ENCODE data around the gene VPS25. TPM values are rescaled to one million over a fixed set of nuclear protein-coding genes. Genes with fewer than 3 reads are reported as not detected.

The VPS25 gene
- total and polyA plus RNA-seq, 11 donors = 32.7 to 88.4 (median 37.9) TPM

DNA sequence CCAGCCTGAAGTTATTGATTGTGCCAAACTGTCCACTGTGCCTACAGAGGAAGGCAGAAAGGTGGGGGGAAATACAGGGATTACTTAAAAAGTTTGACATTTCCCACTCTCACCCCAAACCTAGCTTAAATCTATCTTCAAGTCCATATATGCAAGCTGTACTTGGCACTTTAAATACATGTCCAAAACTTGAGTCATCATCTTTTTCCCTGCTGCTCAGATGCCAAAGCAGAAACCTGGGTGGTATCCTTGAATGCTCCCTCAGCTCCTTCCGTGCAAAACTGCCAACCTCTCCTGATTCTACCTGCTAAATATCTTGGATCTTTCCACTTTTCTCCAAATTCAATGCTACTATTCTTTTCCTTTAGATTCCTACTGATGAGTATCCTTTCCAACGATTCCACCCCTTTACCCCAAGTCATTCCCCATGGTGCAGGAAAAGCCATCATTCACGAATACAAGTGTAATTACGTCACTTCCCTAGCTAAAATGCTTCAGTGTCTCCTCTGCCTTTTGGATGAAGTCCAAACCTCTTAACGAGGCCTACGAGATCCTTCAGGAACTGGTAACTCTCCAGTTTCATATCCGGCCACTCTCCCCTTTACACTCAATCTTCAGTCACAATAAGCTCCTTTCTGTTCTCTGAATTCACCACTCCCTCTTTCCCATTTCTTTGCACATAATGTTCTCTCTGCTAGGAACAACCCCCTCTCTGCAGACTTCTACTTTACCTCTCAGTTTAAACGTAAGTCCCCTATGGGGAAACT lies 41.6 kb downstream of the VPS25 start:
- intact Hi-C loops (cut with DNase I) = loop anchor here in 2 of 10 donors (5.0 to 10.0 kb wide), 2 partner anchors 93 to 100 kb away; no protein-coding TSS in a partner anchor
- Histone ChIP-seq H3K36me3 (peaks cover 0 to 100% (median 97%) of the 10 kb centered on the region in 9 donors), H3K9me3 (no peaks in the 10 kb centered on the region), H3K27me3 (no peaks in the 10 kb centered on the region), H3K4me3 (no peak overlapping the region), H3K4me1 (peaks cover 0 to 13% (median 6%) of the 10 kb centered on the region in 12 donors), H3K27ac (peak overlapping the region in 8 of 12 donors; percentile 10 to 50 (median 36))
- WGBS, 4 donors = 32 to 40% (median 38%) methylated on average over 8 of the region's 8 CpGs
- no peak for TF ChIP-seq CTCF (IDR thresholded peaks at IDR 0.05)
- no peak for TF ChIP-seq POLR2A (IDR thresholded peaks at IDR 0.05)
- ATAC-seq = peak in 2 of 4 donors; percentile 49 to 71
- no peak for DNase-seq

DNA sequence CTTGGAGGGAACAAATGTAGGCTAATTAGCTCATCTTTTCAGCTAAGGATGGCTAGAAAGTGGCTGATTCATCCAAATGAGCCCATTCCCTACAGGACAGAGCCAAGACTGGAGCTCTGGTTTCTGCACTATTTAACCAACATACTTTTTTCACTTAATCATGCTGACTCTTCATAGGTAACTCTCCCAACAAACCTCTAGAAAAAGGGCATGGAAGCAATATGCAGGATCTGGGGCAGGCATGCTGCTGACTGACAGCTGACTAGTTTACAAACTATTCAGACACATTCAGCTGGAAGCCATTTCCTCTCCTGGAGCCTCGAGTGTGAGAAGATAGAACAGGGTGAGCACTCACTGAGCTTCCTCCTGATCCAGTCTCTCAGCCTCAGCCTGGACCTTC lies 44.6 kb downstream of the VPS25 start:
- TF ChIP-seq POLR2A (IDR thresholded peaks at IDR 0.05) (no peak), CTCF (IDR thresholded peaks at IDR 0.05) (no peak)
- Histone ChIP-seq H3K27ac (no peak overlapping the region), H3K36me3 (peaks cover 0 to 99% (median 90%) of the 10 kb centered on the region in 9 donors), H3K4me3 (no peak overlapping the region), H3K4me1 (peaks cover 0 to 22% (median 10%) of the 10 kb centered on the region in 12 donors), H3K9me3 (no peaks in the 10 kb centered on the region), H3K27me3 (no peaks in the 10 kb centered on the region)
- intact Hi-C loops (cut with DNase I) = loop anchor here in 2 of 10 donors (5.0 to 10.0 kb wide), 2 partner anchors 96 to 103 kb away; no protein-coding TSS in a partner anchor
- 50 to 65% (median 55%) methylated on average over 1 of the region's 1 CpG for WGBS, 4 donors
- peak in 1 of 4 donors; percentile 7 for ATAC-seq
- DNase-seq = no peak

DNA sequence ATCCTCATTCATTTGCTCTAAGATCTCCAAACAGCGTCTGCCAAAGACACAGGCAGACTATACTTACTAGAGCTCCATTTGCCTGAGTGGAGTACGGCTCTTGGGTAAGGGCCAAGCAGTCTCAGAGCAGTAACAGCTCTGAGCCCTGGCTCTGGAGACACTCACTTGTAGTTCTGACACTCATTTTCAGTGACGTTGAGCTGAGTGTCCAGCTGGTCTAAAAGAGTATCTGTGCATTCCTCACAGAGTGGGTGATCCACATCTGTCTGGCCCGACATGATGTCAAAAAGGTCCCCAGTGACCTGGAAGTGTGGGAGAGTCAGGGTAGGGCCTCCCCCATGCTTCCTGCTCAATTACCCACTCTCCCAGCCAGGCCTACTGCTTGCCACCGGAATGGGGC lies 45.1 kb downstream of the VPS25 start:
- no peak overlapping the region for H3K4me3 ChIP-seq
- intact Hi-C loops (cut with DNase I) = loop anchor here in 2 of 10 donors (5.0 to 10.0 kb wide), 2 partner anchors 96 to 104 kb away; no protein-coding TSS in a partner anchor
- H3K9me3 ChIP-seq = no peaks in the 10 kb centered on the region
- 58 to 73% (median 60%) methylated on average over 5 of the region's 5 CpGs for WGBS, 4 donors
- peaks cover 0 to 95% (median 85%) of the 10 kb centered on the region in 9 donors for H3K36me3 ChIP-seq
- TF ChIP-seq POLR2A (IDR thresholded peaks at IDR 0.05) (no peak), CTCF (IDR thresholded peaks at IDR 0.05) (no peak)
- peaks cover 4 to 27% (median 15%) of the 10 kb centered on the region in 12 donors for H3K4me1 ChIP-seq
- no peak for DNase-seq
- peak in 3 of 4 donors; percentile 21 to 41 (median 35) for ATAC-seq
- H3K27ac ChIP-seq = no peak overlapping the region
- H3K27me3 ChIP-seq = no peaks in the 10 kb centered on the region

- Histone ChIP-seq H3K4me3 (no peak overlapping the region), H3K27me3 (no peaks in the 10 kb centered on the region), H3K27ac (no peak overlapping the region), H3K36me3 (peaks cover 0 to 78% (median 70%) of the 10 kb centered on the region in 9 donors), H3K4me1 (peaks cover 6 to 28% (median 16%) of the 10 kb centered on the region in 12 donors), H3K9me3 (no peaks in the 10 kb centered on the region)
- TF ChIP-seq CTCF (IDR thresholded peaks at IDR 0.05) (peak; percentile 39 to 70 (median 62)), POLR2A (IDR thresholded peaks at IDR 0.05) (no peak)
- ATAC-seq (no peak), DNase-seq (peak; percentile 28 to 67 (median 44))
- intact Hi-C loops (cut with DNase I) = loop anchor here in 9 of 10 donors (5.0 to 10.0 kb wide), 5 partner anchors 45 to 105 kb away; partner anchors contain the start of genes VPS25 (in 2 of the 9) and EZH1 (in 1 of the 9)
- WGBS, 4 donors = 26 to 35% (median 30%) methylated on average over 2 of the region's 2 CpGs
These were observed 46.8 kb downstream of the VPS25 start for GRCh38 chr17:42819939-42820535.

Data from heart left ventricle (tissue), 16 donors.